T1000 (cell line): ENCODE results near the gene TMEM45A.
"Not testable (repeated sequence)": the region's sequence is repeated elsewhere in the genome, so short reads cannot be mapped to it uniquely, and the experiment has no call there.

ENCODE experiments used
- DNase-seq: peaks from one replicate; lab custom pipeline; 2025; ENCODE audit warnings: mixed read lengths; lab: John Stamatoyannopoulos, UW

Gene TMEM45A

GRCh38 chr3:100575704-100576103 is 83.3 kb downstream of the TMEM45A start:
- DNase-seq = no peak

- DNase-seq = no peak
Observed at GRCh38 chr3:100577382-100578008, 85.1 kb downstream of the TMEM45A start.

- DNase-seq = no peak
Observed at GRCh38 chr3:100578646-100579045, 86.2 kb downstream of the TMEM45A start.

- no peak for DNase-seq
Observed at GRCh38 chr3:100580147-100580546, 87.7 kb downstream of the TMEM45A start.

GRCh38 chr3:100581650-100582049 is 89.2 kb downstream of the TMEM45A start:
- DNase-seq = no peak

- not testable (repeated sequence) for DNase-seq
Observed at GRCh38 chr3:100582157-100582556, 89.7 kb downstream of the TMEM45A start.

GRCh38 chr3:100584101-100584660 is 91.8 kb downstream of the TMEM45A start:
- DNase-seq = no peak

- no peak for DNase-seq
Observed at GRCh38 chr3:100586832-100587231, 94.4 kb downstream of the TMEM45A start.

- DNase-seq = no peak
Observed at GRCh38 chr3:100588251-100588650, 95.8 kb downstream of the TMEM45A start.

GRCh38 chr3:100590114-100590839 is 97.9 kb downstream of the TMEM45A start:
- DNase-seq = peak; percentile 29

GRCh38 chr3:100590840-100591147 is 98.4 kb downstream of the TMEM45A start:
- no peak for DNase-seq

- no peak for DNase-seq
Observed at GRCh38 chr3:100591411-100591810, 99.0 kb downstream of the TMEM45A start.

- DNase-seq = no peak
Observed at GRCh38 chr3:100600181-100601042, 108.0 kb downstream of the TMEM45A start.

- DNase-seq = no peak
Observed at GRCh38 chr3:100602506-100603444, 110.4 kb downstream of the TMEM45A start.

- DNase-seq = no peak
Observed at GRCh38 chr3:100603469-100603868, 111.0 kb downstream of the TMEM45A start.

- no peak for DNase-seq
Observed at GRCh38 chr3:100605358-100605757, 112.9 kb downstream of the TMEM45A start.

GRCh38 chr3:100606894-100607512 is 114.6 kb downstream of the TMEM45A start:
- no peak for DNase-seq

- DNase-seq = no peak
Observed at GRCh38 chr3:100609305-100609704, 116.9 kb downstream of the TMEM45A start, which contains the start of gene ADGRG7. Gene ADGRG7 (plus strand): TSS chr3:100609601. CDS start chr3:100609857, 256 bp downstream.

- no peak for DNase-seq
Observed at GRCh38 chr3:100609963-100610362, 117.5 kb downstream of the TMEM45A start.

- DNase-seq = no peak
Observed at GRCh38 chr3:100611221-100611620, 118.8 kb downstream of the TMEM45A start.
